GM18909 (cell line): Measurements from ENCODE around the gene TREH.

ENCODE experiments used
- ATAC-seq: cut with Tn5 transposase; IDR thresholded peaks from one replicate; pipeline ENCODE4 v1.9.1; 2021; ENCODE audit warnings: mild to moderate bottlenecking; ENCODE audit not compliant: unreplicated experiment, poor library complexity

Gene TREH

GRCh38 chr11:118672846-118673245 lies 6.6 kb downstream of the TREH start:
- ATAC-seq, result no peak

- ATAC-seq, result no peak
Observed at GRCh38 chr11:118671254-118671653, 8.2 kb downstream of the TREH start.

- ATAC-seq, result no peak
Observed at GRCh38 chr11:118670063-118670462, 9.4 kb downstream of the TREH start.

- no peak for ATAC-seq
Observed at GRCh38 chr11:118666371-118666770, 13.1 kb downstream of the TREH start.

GRCh38 chr11:118663902-118664301 lies 15.5 kb downstream of the TREH start:
- ATAC-seq, result no peak

- no peak for ATAC-seq
Observed at GRCh38 chr11:118663381-118663780, 16.1 kb downstream of the TREH start.

- ATAC-seq, result no peak
Observed at GRCh38 chr11:118662401-118663271, 16.8 kb downstream of the TREH start.

- no peak for ATAC-seq
Observed at GRCh38 chr11:118661425-118662301, 17.8 kb downstream of the TREH start.

- ATAC-seq, result no peak
Observed at GRCh38 chr11:118660681-118661424, 18.6 kb downstream of the TREH start.

- ATAC-seq, result no peak
Observed at GRCh38 chr11:118659953-118660680, 19.3 kb downstream of the TREH start.

GRCh38 chr11:118659314-118659952 lies 20.0 kb downstream of the TREH start:
- ATAC-seq, result peak; percentile 75

- ATAC-seq, result no peak
Observed at GRCh38 chr11:118658429-118659313, 20.8 kb downstream of the TREH start.

- ATAC-seq, result no peak
Observed at GRCh38 chr11:118657709-118658428, 21.6 kb downstream of the TREH start.

GRCh38 chr11:118657238-118657637 lies 22.2 kb downstream of the TREH start:
- ATAC-seq, result no peak

- ATAC-seq, result no peak
Observed at GRCh38 chr11:118656563-118657165, 22.8 kb downstream of the TREH start.

- ATAC-seq, result no peak
Observed at GRCh38 chr11:118655486-118656190, 23.8 kb downstream of the TREH start.
